Aorta (tissue), 5 donors: ENCODE results near the gene TIMP4. TPM values are rescaled to one million over a fixed set of nuclear protein-coding genes. Genes with fewer than 3 reads are reported as not detected.
A peak's percentile ranks its signal among the peaks of the same experiment; 100 is the strongest.

ENCODE experiments used
- ATAC-seq: fragments of 200-7000 bp; cut with Tn5 transposase; one replicate; pipeline ENCODE4 v1.9.1; 2022; ENCODE audit warnings: moderate library complexity; ENCODE audit not compliant: low FRiP score
- DNase-seq, 2 donors: peaks; one replicate each; pipeline ENCODE4 v3.0.0-alpha.2; 2020
- H3K27ac ChIP-seq, 2 donors: one replicate each; pipeline ENCODE4 v1.5.1; 2013; ENCODE audit warnings: low read length in 2 of 2, mild to moderate bottlenecking in 2 of 2, moderate library complexity in 2 of 2, control low read depth in 1 of 2, inconsistent platforms in 1 of 2, low read depth in 1 of 2
- H3K27me3 ChIP-seq, 2 donors: one replicate each; pipeline ENCODE4 v1.6.1; 2013; ENCODE audit warnings: control low read depth in 1 of 2, low read length in 1 of 2, mild to moderate bottlenecking in 1 of 2, moderate library complexity in 1 of 2; ENCODE audit not compliant: insufficient read depth in 2 of 2, control insufficient read depth in 1 of 2
- H3K36me3 ChIP-seq, 2 donors: one replicate each; pipeline ENCODE4 v1.6.1; 2013; ENCODE audit warnings: control low read depth in 1 of 2, low read length in 1 of 2, mild to moderate bottlenecking in 1 of 2; ENCODE audit not compliant: insufficient read depth in 2 of 2, control insufficient read depth in 1 of 2
- H3K4me1 ChIP-seq, 2 donors: one replicate each; pipeline ENCODE4 v1.6.1; 2013; ENCODE audit warnings: low read length in 2 of 2, control low read depth in 1 of 2, mild to moderate bottlenecking in 1 of 2, moderate library complexity in 1 of 2; ENCODE audit not compliant: insufficient read depth in 2 of 2, control insufficient read depth in 1 of 2
- H3K4me3 ChIP-seq, 2 donors: one replicate each; pipeline ENCODE4 v1.5.1; 2013; ENCODE audit warnings: low read length in 2 of 2, control low read depth in 1 of 2, mild to moderate bottlenecking in 1 of 2
- H3K9me3 ChIP-seq: one replicate; pipeline ENCODE4 v1.6.1; 2013; ENCODE audit warnings: mild to moderate bottlenecking, low read length; ENCODE audit not compliant: control insufficient read depth
- WGBS, 2 donors: extraction: QIAGEN DNeasy Blood & Tissue Kit; methylation state at CpG; one replicate each; pipeline ENCODE4 v1.1.7; 2013; 5-methylcytosine and 5-hydroxymethylcytosine counted together
- intact Hi-C, 2 donors: fragments of 100-400 bp; cut with DNase I; formaldehyde crosslinking; loops; one replicate each; pipeline versions ENCODE4 v1.14.2 to v1.15.0; 2022
- polyA plus RNA-seq, 2 donors: library from polyadenylated mRNA; stranded (reverse); fragments of 200-250 nt; gene quantifications; one replicate each; pipeline ENCODE4 v1.2.3, GENCODE V29; 2013
- total RNA-seq, 2 donors: library from RNA; stranded (reverse); fragmentation: NEBNext Ultra II Directional; extraction: Animal tissue kit (Norgen Biotek cat#: 25700); gene quantifications; one replicate each; pipeline ENCODE4 v1.2.1, GENCODE V29; 2021
- donor health status: healthy with polysubstance abuse.
- donor health status: Bipolar disorder and iron deficiency.
- donor health status: DM: no; HTN: no; CAD: no.
- donor health status: DM: no; HTN: no; CAD: no.
- donor health status: DM: yes; HTN: yes; CAD: no.

The TIMP4 gene
- total and polyA plus RNA-seq, 4 donors: 8.3 to 80.1 (median 46.2) TPM

DNA sequence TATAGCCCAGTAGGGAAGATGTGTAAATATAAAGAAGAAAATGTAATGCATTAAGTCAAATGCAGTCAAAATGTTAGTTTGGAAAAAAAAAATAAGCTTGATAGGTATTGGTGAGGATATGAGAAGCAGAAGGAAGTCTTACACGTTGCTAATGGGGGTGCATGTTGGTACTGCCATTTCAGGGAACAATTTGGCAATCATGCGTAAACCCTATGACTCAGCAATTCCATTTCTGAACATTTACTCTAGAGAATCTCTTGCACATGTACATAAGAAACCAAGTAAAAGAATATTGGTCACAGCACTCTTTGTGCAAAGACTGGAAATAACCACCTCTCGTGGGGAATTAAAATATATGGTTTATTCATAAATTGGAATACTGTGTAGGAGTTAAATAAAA is 35.5 kb upstream of the TIMP4 start:
- Histone ChIP-seq H3K27ac (peak overlapping the region in 1 of 2 donors; percentile 78), H3K27me3 (no peaks in the 10 kb centered on the region), H3K4me3 (no peak overlapping the region), H3K4me1 (peaks cover 4% of the 10 kb centered on the region in 2 donors), H3K9me3 (no peaks in the 10 kb centered on the region), H3K36me3 (no peaks in the 10 kb centered on the region)
- ATAC-seq (peak; percentile 74), DNase-seq (no peak)
- WGBS, 2 donors: 1 to 5% methylated on average over 3 of the region's 3 CpGs
- intact Hi-C loops: no loop called here

DNA sequence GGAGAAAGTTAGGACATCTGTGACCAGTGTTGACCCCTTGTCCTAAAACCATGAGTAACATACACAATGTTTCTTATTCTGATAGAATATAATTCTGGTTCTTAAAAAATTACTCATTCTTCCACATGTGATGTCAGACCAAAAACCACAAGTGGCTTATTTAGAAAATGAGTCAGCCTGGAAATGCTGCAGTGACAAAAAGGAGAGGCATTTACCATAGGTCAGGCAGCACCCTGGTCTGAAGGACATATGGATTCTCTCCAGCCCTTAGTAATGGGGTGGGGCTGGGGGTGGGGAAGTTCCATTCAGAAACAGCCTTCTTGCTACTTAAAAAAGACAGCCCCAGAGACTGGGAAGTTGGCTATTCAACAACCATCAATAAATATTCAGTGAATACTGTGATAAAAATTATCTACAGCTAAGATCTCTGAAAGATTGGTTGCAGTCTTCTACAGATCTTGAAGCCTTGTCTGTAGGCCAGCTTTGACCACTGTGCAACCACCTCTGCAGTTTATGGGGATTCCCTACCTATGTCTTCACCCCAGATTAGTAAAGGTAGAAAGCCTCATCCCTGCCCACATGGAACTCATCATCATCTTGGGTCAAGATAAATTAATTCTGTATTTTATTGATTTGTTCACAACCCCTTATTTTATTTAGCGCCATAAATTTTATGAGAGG is 34.9 kb upstream of the TIMP4 start:
- no peaks in the 10 kb centered on the region for H3K36me3 ChIP-seq
- H3K4me1 ChIP-seq: peaks cover 4% of the 10 kb centered on the region in 2 donors

DNA sequence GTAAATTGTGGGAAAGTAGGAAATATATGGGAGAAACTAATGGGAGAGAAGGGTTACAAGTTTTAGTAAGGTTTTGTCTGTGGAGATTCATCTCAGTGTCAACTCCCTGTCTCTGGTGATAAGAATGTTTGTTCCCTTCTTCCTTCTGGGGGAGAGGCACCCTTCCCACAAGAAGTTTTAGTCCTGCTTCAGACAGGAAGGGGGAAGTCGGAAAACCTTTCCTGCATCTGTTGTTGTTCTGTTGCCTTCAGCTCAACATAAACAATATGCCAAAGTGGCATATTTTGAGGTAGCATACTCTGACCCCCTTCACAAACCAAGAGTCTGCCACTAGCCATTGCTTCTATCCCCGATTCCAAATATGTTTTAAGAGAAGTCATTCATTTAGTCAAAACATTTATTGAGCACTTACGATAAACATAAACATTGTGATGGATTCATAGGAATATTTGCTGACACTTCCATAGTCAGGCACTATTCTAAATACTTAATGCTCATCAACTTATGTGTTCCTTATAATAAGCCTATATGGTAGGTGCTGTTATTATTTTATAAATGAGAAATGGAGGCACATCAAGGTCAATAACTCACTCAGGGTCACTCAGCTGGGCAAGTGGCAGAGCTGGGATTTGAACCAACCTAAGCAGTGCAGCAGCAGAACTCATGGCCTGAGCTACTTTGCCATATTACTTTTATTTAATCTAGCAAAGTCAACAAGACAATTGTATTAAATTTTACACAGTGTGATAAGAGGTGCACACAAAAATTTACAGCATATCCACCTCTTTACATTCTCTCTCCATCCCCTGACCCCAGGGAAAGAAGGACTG is 34.2 kb upstream of the TIMP4 start:
- Histone ChIP-seq H3K4me1 (peaks cover 4 to 6% of the 10 kb centered on the region in 2 donors), H3K36me3 (no peaks in the 10 kb centered on the region), H3K9me3 (no peaks in the 10 kb centered on the region), H3K27me3 (no peaks in the 10 kb centered on the region), H3K27ac (peak overlapping the region; percentile 37 to 85), H3K4me3 (no peak overlapping the region)
- WGBS, 2 donors: 92 to 95% methylated on average over 3 of the region's 3 CpGs
- no peak for DNase-seq
- intact Hi-C loops: no loop called here
- ATAC-seq: no peak

More for the DNA sequence above, 34.9 kb upstream of the TIMP4 start:
- Histone ChIP-seq H3K27me3 (no peaks in the 10 kb centered on the region), H3K27ac (peak overlapping the region; percentile 78 to 97), H3K9me3 (no peaks in the 10 kb centered on the region), H3K4me3 (no peak overlapping the region)
- intact Hi-C loops: no loop called here
- peak; percentile 82 for ATAC-seq
- peak; percentile 75 to 78 for DNase-seq
- WGBS, 2 donors: 94 to 100% methylated on average over 1 of the region's 1 CpG

DNA sequence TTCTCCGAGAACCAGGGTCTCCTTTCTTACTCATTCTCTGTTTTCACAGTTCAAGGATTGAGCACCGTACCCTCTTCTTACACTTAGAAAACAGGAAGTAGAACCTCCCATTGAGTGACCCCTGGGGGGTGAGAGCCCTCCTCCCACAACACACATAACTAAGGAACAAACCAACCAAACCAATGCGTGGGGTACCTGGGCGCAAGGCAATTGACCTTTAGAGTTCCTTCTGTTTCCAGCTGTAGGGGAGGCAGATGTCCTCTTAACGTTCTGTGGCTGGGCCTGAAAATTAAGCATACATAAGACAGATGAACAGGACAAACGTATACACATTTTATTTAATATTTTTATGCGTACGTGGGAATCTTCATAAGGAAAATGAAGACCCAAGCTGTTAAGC is 33.5 kb upstream of the TIMP4 start:
- DNase-seq: no peak

DNA sequence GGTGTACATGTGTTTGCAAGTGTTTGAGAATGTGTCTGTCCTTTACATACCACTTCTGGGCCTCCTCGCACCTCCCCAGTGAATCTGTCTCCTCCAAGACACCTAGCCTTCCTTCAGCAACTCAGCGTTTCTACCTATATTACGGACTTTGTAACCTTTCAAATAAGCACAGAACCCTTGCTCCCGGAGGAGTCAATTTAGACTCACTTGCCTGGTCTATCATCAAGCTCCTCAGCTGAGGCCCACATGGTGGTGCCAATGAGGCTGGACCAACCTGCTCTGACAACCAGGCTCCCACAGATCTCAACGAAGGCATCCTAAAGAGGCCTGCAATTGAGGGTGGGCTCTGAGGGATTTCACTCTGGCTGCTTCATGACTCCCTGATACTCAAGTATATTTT is 32.8 kb upstream of the TIMP4 start:
- no peak for ATAC-seq
- no peaks in the 10 kb centered on the region for H3K27me3 ChIP-seq

More for the DNA sequence above, 33.5 kb upstream of the TIMP4 start:
- Histone ChIP-seq H3K36me3 (no peaks in the 10 kb centered on the region), H3K4me1 (peaks cover 4 to 6% of the 10 kb centered on the region in 2 donors), H3K27ac (peak overlapping the region in 1 of 2 donors; percentile 37), H3K4me3 (no peak overlapping the region), H3K27me3 (no peaks in the 10 kb centered on the region), H3K9me3 (no peaks in the 10 kb centered on the region)
- intact Hi-C loops: no loop called here
- WGBS, 2 donors: 94% methylated on average over 8 of the region's 8 CpGs
- ATAC-seq: no peak

DNA sequence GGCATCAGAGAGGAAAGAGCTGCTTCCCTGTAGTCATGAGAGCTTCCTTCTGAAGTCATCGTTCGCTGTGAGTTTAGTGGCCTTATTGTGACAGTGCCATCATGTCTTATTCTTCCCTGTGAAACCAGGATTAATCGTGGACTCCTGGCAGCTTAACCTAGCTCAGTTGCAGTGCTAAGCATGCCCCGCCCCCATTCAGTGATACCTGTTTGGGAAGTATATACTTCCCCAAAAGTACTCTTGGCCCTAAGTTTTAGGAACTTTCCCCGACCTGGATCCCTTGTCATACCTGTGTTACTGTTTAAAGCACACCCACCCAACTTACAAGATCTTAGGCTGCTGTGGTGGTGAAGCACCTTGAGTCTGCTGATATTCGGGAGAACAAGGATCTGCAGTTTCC is 32.1 kb upstream of the TIMP4 start:
- H3K4me1 ChIP-seq: peaks cover 4 to 6% of the 10 kb centered on the region in 2 donors
- no peak for DNase-seq
- H3K9me3 ChIP-seq: no peaks in the 10 kb centered on the region
- no peaks in the 10 kb centered on the region for H3K27me3 ChIP-seq
- ATAC-seq: no peak
- no peak overlapping the region for H3K4me3 ChIP-seq
- H3K36me3 ChIP-seq: no peaks in the 10 kb centered on the region
- H3K27ac ChIP-seq: no peak overlapping the region
- intact Hi-C loops: no loop called here
- 95 to 98% methylated on average over 6 of the region's 6 CpGs for WGBS, 2 donors

More for the DNA sequence above, 32.8 kb upstream of the TIMP4 start:
- WGBS, 2 donors: 95 to 96% methylated on average over 5 of the region's 5 CpGs
- H3K4me3 ChIP-seq: no peak overlapping the region
- no peak overlapping the region for H3K27ac ChIP-seq
- no peaks in the 10 kb centered on the region for H3K36me3 ChIP-seq
- no peaks in the 10 kb centered on the region for H3K9me3 ChIP-seq
- peaks cover 4 to 6% of the 10 kb centered on the region in 2 donors for H3K4me1 ChIP-seq
- no peak for DNase-seq
- intact Hi-C loops: no loop called here

DNA sequence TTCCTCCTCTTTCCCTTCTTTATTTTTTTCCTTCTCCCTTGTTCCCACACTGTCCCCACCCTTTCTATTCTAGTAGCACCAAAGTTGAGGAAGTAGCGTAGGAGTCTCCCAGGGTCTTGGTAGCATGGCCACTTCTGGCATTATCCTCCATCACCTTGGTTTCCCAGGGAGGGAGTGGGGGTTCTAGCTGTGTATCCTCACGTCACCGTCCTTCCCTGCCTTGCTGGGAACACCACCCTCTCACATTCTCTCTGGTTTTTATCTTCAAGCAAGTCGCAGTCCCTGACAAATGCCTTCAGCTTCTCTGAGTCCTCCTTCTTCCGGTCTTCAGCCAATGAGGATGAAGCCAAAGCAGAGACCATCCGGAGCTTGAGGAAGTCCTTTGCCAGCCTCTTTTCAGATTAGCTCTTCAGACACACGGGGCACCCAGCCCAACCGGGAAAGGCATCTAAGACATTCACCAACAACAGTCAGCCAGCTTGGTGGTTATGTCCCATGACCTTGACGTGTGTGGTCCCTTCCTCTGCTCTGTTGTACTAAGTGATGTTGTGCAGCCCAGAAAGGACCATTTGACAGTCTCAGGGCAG is 31.6 kb upstream of the TIMP4 start:
- no peaks in the 10 kb centered on the region for H3K36me3 ChIP-seq
- no peak overlapping the region for H3K4me3 ChIP-seq
- WGBS, 2 donors: 85% methylated on average over 9 of the region's 9 CpGs
- H3K4me1 ChIP-seq: peaks cover 4% of the 10 kb centered on the region in 2 donors
- no peaks in the 10 kb centered on the region for H3K27me3 ChIP-seq
- DNase-seq (no peak), ATAC-seq (no peak)
- H3K27ac ChIP-seq: no peak overlapping the region
- intact Hi-C loops: no loop called here
- H3K9me3 ChIP-seq: no peaks in the 10 kb centered on the region

DNA sequence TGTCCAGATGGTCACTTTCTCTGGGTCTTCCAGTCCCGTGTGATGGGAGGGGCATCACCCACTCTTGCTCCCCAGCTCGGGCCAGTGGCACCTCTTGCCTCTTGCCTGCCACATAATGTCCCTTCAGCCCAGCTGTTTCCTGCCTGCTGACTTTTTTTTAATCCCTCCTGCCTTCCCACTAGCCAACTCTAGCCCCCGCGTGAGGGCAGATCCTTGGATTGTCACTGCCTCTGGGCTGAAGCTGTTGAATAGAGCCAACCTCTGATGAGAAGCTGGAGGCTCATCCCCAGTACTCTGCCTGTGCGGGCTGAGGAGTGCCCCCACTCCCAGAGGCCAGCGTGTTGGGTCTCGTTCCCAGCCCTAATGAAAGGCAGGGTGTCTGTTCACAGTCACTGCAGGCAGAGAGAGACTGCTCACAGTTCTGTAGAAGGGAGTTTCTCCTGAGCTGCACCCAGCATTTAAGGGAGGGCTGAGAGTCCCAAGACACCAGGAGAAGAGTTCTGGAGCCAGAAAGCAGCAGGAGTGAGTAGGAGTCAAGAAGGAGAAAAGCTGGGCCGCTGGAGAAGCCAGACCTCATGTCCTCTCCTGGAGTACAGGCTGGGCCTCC is 30.1 kb upstream of the TIMP4 start:
- Histone ChIP-seq H3K36me3 (no peaks in the 10 kb centered on the region), H3K9me3 (no peaks in the 10 kb centered on the region), H3K27ac (peak overlapping the region in 1 of 2 donors; percentile 5), H3K4me1 (peaks cover 3% of the 10 kb centered on the region in 2 donors), H3K27me3 (no peaks in the 10 kb centered on the region), H3K4me3 (no peak overlapping the region)
- no peak for ATAC-seq
- DNase-seq: no peak
- intact Hi-C loops: no loop called here
- WGBS, 2 donors: 75 to 78% methylated on average over 8 of the region's 8 CpGs
